HL-60/S4 treated with phorbol 12-myristate 13-acetate at 8.2 ng/mL for 4 days and 3 days (cell line): ENCODE measurements around the gene METTL1.

Source experiments
- in situ Hi-C: fragments of 300-500 bp; cut with MboI; formaldehyde crosslinking; loops from 2 replicates; pipeline ENCODE4 v1.15.0; 2022; ENCODE audit warnings: low sequenced_read_pairs

The METTL1 gene

DNA sequence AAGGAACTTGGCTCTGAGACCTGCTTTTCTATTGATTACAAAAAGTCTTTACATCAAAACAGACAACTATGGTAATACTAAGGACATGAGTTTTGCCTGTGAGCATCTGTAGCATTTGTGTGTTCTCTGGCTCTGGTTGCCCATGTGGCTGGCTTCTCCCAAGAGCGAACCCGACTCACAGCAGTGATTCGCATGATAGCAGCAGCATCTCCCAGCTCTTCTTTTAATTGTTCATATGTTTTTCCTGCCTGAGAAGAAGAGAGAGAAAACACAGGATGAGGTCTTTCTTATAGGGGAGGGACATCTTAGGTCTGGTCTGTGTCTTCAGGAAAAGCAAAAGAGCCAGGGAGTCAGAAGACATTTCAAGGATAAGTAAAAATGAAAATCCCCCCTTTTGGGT, 29.1 kb upstream of the METTL1 start:
- in situ Hi-C loops, result no loop called here

DNA sequence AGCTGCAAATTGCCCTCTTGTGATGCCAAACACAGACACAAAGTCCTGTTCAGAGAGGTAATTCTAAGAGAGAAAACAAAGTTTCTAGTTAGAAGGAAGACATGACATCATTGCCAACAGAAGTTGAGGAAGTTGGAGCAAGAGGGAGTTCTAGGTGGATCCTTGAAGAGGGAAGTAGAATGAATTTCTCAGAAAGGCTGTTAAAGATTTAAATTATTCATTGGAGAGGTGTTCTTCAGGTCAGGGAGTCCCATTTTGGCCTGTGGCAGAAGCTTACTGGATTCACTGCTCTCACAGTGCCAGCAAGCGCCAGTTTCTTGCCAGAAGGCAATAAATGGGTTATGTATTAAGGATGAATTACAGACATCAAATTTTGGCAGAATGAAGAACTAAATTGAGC, 26.0 kb upstream of the METTL1 start:
- in situ Hi-C loops, result loop anchor here (25.0 kb wide), 1 partner anchor 111 kb away; the partner anchor contains the start of gene OS9

- in situ Hi-C loops, result loop anchor here (25.0 kb wide), 1 partner anchor 110 kb away; the partner anchor contains the start of gene OS9
Measured at GRCh38 chr12:57796996-57797395, 25.1 kb upstream of the METTL1 start.

DNA sequence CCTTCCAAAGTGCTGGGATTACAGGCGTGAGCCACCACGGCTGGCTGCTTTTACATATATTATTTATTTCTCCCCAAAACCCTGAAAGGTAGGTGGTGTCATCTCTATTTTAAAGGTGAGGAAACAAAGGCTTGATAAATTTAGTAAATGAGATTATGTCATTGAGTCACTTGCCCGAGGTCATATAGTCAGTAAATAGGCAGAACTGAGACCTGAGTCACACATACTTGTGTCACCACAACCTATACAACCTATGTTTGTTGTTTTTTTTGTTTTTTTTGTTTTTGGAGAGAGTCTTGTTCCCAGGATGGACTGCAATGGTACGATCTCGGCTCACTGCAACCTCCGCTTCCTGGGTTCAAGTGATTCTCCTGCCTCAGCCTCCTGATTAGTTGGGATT, 23.4 kb upstream of the METTL1 start:
- in situ Hi-C loops, result loop anchor here (25.0 kb wide), 1 partner anchor 108 kb away; the partner anchor contains the start of gene OS9

GRCh38 chr12:57793920-57794319, 22.0 kb upstream of the METTL1 start:
- in situ Hi-C loops, result loop anchor here (25.0 kb wide), 1 partner anchor 107 kb away; the partner anchor contains the start of gene OS9

DNA sequence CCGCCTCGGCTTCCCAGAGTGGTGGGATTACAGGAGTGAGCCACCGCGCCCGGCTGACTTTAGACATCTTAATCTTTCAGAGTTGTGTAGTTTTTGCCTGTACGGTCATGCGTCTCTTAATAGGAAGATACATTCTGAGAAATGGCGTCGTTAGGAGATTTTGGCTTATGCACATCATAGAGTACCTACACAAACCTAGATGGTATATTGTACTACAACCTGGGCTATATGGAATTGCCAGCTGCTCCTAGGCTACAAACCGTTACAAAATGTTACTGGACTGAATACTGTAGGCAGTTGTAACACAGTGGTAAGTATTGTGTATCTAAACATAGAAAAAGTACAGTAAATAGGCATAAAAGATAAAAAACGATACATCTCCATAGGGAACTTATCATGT, 12.0 kb upstream of the METTL1 start:
- in situ Hi-C loops, result loop anchor here (25.0 kb wide), 1 partner anchor 97 kb away; the partner anchor contains the start of gene OS9

DNA sequence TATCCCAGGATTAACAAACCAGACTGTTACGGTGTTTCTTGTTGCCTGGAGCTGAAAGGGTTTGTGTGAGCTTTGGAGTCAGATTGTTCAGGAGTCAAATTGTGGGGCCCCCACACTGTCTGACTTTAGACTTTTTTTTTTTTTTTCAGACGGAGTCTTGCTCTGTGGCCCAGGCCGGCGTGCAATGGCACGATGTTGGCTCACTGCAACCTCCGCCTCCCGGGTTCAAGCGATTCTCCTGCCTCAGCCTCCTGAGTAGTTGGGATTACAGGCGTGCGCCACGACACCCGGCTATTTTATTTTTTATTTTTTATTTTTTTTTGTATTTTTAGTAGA, 11.5 kb upstream of the METTL1 start:
- in situ Hi-C loops, result loop anchor here (25.0 kb wide), 1 partner anchor 96 kb away; the partner anchor contains the start of gene OS9

- in situ Hi-C loops, result loop anchor here (25.0 kb wide), 1 partner anchor 96 kb away; the partner anchor contains the start of gene OS9
Measured at GRCh38 chr12:57782608-57783465, 10.9 kb upstream of the METTL1 start, which contains the start of gene TSFM. Gene TSFM, plus strand, starts transcription at chr12:57782787. Its CDS starts 15 bp downstream, at chr12:57782802.

DNA sequence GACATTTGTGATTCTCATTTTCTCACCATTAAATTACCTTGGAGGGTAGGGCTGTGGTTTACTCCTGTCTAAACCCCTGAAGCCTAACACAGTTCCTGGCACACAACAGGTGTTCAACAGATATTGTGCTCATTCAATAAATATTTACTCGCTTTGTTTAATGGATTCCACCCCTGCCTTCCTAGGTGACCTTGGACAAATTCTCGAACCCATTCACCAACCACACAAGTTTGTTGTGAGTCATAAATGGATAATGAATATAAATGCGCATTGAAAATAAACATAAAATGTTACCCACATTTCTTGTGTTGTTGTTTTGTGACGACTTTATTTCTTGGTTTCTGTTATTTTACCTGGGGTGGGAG, 10.3 kb upstream of the METTL1 start:
- in situ Hi-C loops, result loop anchor here (25.0 kb wide), 1 partner anchor 95 kb away; the partner anchor contains the start of gene OS9

GRCh38 chr12:57781801-57782200, 9.9 kb upstream of the METTL1 start:
- in situ Hi-C loops, result loop anchor here (25.0 kb wide), 1 partner anchor 94 kb away; the partner anchor contains the start of gene OS9

GRCh38 chr12:57781244-57781643, 9.3 kb upstream of the METTL1 start:
- in situ Hi-C loops, result loop anchor here (25.0 kb wide), 1 partner anchor 94 kb away; the partner anchor contains the start of gene OS9

- in situ Hi-C loops, result loop anchor here (25.0 kb wide), 1 partner anchor 93 kb away; the partner anchor contains the start of gene OS9
Measured at GRCh38 chr12:57780284-57780897, 8.5 kb upstream of the METTL1 start.

DNA sequence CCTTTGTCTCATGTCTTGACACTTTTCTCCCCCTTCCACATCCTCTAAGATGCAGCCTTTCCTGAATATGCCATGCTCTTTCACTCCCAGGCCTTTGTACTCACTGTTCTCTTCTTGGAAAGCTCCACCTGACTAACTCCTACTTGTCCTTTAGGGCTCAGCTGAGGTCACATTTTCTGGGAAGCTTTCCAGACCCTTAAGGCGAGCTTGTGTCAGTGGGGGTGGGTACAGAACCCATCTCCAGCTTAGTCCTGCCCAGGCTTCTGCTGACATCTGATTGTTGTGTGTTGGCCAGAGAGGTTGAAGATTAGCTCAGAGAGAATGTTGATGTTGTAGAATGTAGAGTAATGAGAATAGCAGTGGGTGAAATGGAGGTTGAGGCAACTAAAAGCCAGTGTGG, 7.8 kb upstream of the METTL1 start:
- in situ Hi-C loops, result loop anchor here (25.0 kb wide), 1 partner anchor 92 kb away; the partner anchor contains the start of gene OS9

DNA sequence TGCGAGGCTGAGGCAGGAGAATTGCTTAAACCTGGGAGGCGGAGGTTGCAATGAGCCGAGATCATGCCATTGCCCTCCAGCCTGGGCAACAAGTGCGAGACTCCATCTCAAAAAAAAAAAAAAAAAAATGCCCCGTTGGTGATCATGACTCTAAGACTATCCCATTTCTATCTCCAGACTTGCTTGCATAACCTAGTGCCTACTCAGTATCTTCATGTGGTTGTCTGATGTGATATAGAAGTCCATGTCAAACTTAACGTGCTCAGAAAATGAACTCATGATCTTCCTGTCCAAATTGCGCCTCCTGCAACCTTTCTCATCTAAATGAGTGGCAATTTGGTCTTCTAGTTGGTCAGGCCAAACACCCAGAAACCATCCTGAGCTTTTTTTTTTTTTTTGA, 6.0 kb upstream of the METTL1 start:
- in situ Hi-C loops, result loop anchor here (25.0 kb wide), 1 partner anchor 91 kb away; the partner anchor contains the start of gene OS9

GRCh38 chr12:57777367-57777766, 5.5 kb upstream of the METTL1 start:
- in situ Hi-C loops, result loop anchor here (25.0 kb wide), 1 partner anchor 90 kb away; the partner anchor contains the start of gene OS9

DNA sequence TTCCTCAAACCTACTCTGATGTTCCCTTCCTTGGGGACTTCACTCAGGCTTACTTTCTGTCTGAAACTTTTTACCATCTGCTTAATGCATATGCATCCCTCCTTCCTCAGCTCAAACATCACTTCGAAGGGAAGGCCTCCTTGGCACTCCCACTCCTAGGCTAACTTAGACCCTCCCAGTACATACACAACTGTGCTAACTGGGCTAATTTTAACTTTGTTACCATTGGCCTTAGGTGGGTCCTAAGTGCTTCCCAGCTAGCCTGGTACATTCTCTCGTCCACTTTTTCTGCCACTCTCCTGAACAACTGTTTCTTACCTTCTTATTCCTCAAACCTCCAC, 4.3 kb upstream of the METTL1 start:
- in situ Hi-C loops, result loop anchor here (25.0 kb wide), 1 partner anchor 89 kb away; the partner anchor contains the start of gene OS9

DNA sequence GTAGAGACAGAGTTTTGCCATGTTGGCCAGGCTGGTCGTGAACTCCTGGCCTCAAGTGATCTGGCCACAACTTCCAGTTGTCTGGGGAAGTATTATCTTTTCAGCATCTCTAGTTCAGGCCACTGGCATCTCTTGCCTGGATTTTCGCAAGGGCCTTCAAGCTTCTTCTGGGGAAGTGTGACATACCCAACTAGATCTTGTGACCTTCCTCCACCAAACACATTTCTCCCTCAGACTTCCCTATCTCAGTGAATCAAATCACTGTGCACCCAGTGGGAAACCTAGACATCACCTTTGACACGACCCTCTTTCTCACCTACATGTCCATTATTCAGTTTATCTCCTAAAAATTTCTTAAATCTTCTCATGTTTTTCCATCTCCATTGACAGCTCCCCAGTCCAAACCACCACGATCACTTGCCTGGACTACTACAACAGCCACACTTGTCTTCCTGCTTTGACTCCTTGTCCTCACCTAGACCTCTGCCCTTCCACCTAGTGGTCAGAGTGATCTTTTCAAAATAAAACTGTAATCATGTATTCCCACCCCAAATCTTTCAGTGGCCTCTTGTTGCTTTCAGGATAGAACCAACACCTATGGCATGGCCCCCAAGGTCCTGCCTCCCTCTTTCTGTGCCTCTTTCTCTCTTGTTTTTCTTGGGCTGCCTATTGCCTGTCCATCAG, 3.8 kb upstream of the METTL1 start:
- in situ Hi-C loops, result loop anchor here (25.0 kb wide), 1 partner anchor 88 kb away; the partner anchor contains the start of gene OS9

DNA sequence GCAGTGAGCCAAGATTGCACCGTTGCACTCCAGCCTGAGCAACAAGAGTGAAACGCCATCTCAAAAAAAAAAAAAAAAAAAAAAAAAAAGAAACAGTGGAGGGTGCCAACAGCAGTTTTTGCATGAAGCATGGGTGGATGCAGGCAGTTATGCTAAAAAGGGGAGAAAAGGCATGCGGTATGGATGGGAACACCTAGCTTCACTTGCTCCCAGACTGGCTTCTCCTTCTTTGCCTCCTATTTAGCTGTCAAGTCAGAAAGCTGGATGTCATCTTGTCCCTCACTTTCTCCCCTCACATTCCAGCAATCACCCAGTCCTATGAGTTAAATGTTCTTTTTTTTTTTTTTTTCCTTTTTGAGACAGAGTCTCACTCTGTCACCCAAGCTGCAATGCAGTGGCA, 3.1 kb upstream of the METTL1 start:
- in situ Hi-C loops, result loop anchor here (25.0 kb wide), 1 partner anchor 88 kb away; the partner anchor contains the start of gene OS9

- in situ Hi-C loops, result loop anchor here (25.0 kb wide), 1 partner anchor 87 kb away; the partner anchor contains the start of gene OS9
Measured at GRCh38 chr12:57774634-57775033, 2.7 kb upstream of the METTL1 start.
